GM13976 (cell line): ENCODE data around the gene KDSR.

Experiments used
- DNase-seq: peaks from one replicate; pipeline ENCODE4 v3.0.0; 2012; ENCODE audit warnings: low spot score
- CTCF ChIP-seq: IDR thresholded peaks from 2 replicates; pipeline ENCODE4 v1.5.1; 2012; ENCODE audit warnings: borderline replicate concordance, mild to moderate bottlenecking; ENCODE audit not compliant: insufficient read depth; ENCODE audit errors: extremely low read depth, missing control alignments, control extremely low read depth
- in situ Hi-C: fragments of 300-500 bp; cut with MboI; formaldehyde crosslinking; loops from one replicate; pipeline ENCODE4 v1.12.0; 2022; ENCODE audit warnings: low sequenced_read_pairs, mixed read lengths, inconsistent platforms; ENCODE audit not compliant: unreplicated experiment

Gene KDSR

GRCh38 chr18:63309422-63309821 lies 57.6 kb downstream of the KDSR start:
- DNase-seq = no peak
- no peak for TF ChIP-seq CTCF
- in situ Hi-C loops = no loop called here

GRCh38 chr18:63307551-63308200 lies 59.3 kb downstream of the KDSR start:
- in situ Hi-C loops = no loop called here
- DNase-seq = no peak
- TF ChIP-seq CTCF = no peak

GRCh38 chr18:63306819-63307550 lies 60.0 kb downstream of the KDSR start:
- in situ Hi-C loops = no loop called here
- TF ChIP-seq CTCF = no peak
- no peak for DNase-seq

- no peak for TF ChIP-seq CTCF
- in situ Hi-C loops = no loop called here
- no peak for DNase-seq
Observed at GRCh38 chr18:63306249-63306648, 60.8 kb downstream of the KDSR start.

GRCh38 chr18:63303547-63303946 lies 63.5 kb downstream of the KDSR start:
- no peak for TF ChIP-seq CTCF
- in situ Hi-C loops = no loop called here
- DNase-seq = no peak

- DNase-seq = no peak
- in situ Hi-C loops = no loop called here
- no peak for TF ChIP-seq CTCF
Observed at GRCh38 chr18:63302636-63303405, 64.2 kb downstream of the KDSR start.
